Measurements from ENCODE around the gene ADAMTSL5. TPM values are rescaled to one million over a fixed set of nuclear protein-coding genes. Genes with fewer than 3 reads are reported as not detected.
"Not testable (repeated sequence)": the region's sequence is repeated elsewhere in the genome, so short reads cannot be mapped to it uniquely, and the experiment has no call there.

ADAMTSL5 gene
- total RNA-seq, 4 donors from 2014 or later: 2.6 to 3.7 (median 2.7) TPM; not detected in 1

DNA sequence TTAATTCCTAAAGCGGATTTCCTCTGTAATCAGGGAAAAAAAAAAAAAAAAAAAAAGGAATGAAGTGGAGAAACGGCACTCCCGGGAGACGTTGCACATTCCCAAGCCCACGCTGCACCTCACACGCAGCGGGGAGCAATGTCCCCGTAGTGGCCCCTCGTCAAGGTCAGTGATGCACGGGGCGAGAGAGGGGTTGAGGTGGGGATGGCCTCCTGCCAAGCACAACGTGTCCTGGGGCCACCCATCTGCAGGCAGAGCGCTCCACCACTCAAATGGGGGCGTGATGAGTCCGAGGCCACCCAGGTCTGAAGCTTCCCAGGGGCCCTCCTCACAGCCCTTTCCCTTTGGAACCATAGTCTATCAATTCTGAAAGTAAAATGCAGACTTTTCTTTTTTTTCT, 26.2 kb upstream of the ADAMTSL5 start:
- WGBS, 2 donors (ENCODE audit: low coverage in 1 of 2): 33 to 40% methylated on average over 1 to 15 of the region's 15 CpGs
- Histone ChIP-seq H3K4me1 (peaks cover 0 to 3% (median 1%) of the 10 kb centered on the region in 4 donors), H3K9me3 (no peaks in the 10 kb centered on the region), H3K36me3 (no peaks in the 10 kb centered on the region), H3K27ac (no peak overlapping the region), H3K4me3 (no peak overlapping the region), H3K27me3 (peaks cover 5% of the 10 kb centered on the region)
- in situ Hi-C loops (cut with MboI; ENCODE audit: low pct_ligation_motif_present in 1 of 4, low pct_unique_long_range_greater_than_20kb in 1 of 4, low sequenced_read_pairs in 3 of 4): loop anchor here (25.0 kb wide), 3 partner anchors 148 to 273 kb away; partner anchors contain the start of gene ATP8B3 (in 1 of the 4)
- DNase-seq: no peak
- intact Hi-C loops (cut with DNase I; ENCODE audit: low total_unique reads): no loop called here
- TF ChIP-seq EP300 (IDR thresholded peaks at IDR 0.05; ENCODE audit: low read depth): no peak
- TF ChIP-seq POLR2A (IDR thresholded peaks at IDR 0.05): no peak
- TF ChIP-seq POLR2AphosphoS5 (IDR thresholded peaks at IDR 0.05): no peak
- TF ChIP-seq, protein P1, sequence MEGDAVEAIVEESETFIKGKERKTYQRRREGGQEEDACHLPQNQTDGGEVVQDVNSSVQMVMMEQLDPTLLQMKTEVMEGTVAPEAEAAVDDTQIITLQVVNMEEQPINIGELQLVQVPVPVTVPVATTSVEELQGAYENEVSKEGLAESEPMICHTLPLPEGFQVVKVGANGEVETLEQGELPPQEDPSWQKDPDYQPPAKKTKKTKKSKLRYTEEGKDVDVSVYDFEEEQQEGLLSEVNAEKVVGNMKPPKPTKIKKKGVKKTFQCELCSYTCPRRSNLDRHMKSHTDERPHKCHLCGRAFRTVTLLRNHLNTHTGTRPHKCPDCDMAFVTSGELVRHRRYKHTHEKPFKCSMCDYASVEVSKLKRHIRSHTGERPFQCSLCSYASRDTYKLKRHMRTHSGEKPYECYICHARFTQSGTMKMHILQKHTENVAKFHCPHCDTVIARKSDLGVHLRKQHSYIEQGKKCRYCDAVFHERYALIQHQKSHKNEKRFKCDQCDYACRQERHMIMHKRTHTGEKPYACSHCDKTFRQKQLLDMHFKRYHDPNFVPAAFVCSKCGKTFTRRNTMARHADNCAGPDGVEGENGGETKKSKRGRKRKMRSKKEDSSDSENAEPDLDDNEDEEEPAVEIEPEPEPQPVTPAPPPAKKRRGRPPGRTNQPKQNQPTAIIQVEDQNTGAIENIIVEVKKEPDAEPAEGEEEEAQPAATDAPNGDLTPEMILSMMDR (IDR thresholded peaks at IDR 0.05): no peak

DNA sequence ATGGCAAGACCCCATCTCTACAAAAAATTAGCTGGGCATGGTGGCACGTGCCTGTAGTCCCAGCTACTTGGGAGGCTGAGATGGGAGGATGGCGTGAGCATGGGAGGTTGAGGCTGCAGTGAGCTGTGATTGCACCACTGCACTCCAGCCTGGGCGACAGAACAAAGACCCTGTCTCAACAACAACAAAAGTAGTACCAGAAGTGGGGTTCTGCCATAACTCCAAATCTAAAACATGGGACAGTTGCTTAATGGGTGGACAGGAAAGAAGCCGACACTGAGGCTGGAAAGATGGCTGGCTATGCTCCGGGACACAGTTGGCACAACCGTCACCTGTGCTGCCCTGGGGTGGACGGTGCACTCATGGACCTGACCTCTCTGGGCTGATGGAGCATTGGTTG, 22.9 kb upstream of the ADAMTSL5 start:
- 94 to 100% methylated on average over 1 to 7 of the region's 7 CpGs for WGBS, 2 donors (ENCODE audit: low coverage in 1 of 2)
- H3K36me3 ChIP-seq; DNase-seq; H3K4me1 ChIP-seq; H3K4me3 ChIP-seq; H3K27ac ChIP-seq; intact Hi-C loops (cut with DNase I; ENCODE audit: low total_unique reads); H3K9me3 ChIP-seq: not testable (repeated sequence)
- in situ Hi-C loops (cut with MboI; ENCODE audit: low pct_ligation_motif_present in 1 of 4, low pct_unique_long_range_greater_than_20kb in 1 of 4, low sequenced_read_pairs in 3 of 4): loop anchor here (25.0 kb wide), 3 partner anchors 152 to 277 kb away; partner anchors contain the start of gene ATP8B3 (in 1 of the 4)
- peaks cover 12% of the 10 kb centered on the region for H3K27me3 ChIP-seq

DNA sequence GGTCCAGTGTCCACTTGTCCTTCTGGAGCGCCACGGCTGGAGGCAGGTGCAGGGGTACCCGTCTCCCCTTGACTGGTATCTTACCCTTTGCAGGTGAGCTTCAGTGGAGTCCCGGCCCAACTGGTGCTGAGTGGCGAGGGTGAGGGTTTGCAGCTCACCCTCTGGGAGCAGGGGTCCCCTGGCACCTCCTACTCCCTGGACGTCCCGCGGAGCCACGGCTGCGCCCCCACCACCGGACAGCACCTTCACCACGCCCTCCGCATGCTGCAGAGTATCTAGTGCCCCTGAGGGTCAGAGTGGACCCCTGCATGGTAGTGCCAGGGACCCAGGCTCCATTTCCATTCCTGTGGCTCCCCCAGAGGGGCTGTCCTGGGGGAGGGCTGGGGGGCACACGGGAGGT, 22.2 kb upstream of the ADAMTSL5 start:
- WGBS, 2 donors (ENCODE audit: low coverage in 1 of 2): 91% methylated on average over 11 of the region's 14 CpGs; no CpG with 5 or more reads in 1 of the 2 donors
- in situ Hi-C loops (cut with MboI; ENCODE audit: low pct_ligation_motif_present in 1 of 4, low pct_unique_long_range_greater_than_20kb in 1 of 4, low sequenced_read_pairs in 3 of 4): loop anchor here (25.0 kb wide), 3 partner anchors 152 to 277 kb away; partner anchors contain the start of gene ATP8B3 (in 1 of the 4)
- no peak for DNase-seq
- Histone ChIP-seq H3K9me3 (no peaks in the 10 kb centered on the region), H3K27me3 (peaks cover 12% of the 10 kb centered on the region), H3K27ac (no peak overlapping the region), H3K36me3 (no peaks in the 10 kb centered on the region), H3K4me3 (no peak overlapping the region), H3K4me1 (peaks cover 0 to 3% (median 0%) of the 10 kb centered on the region in 4 donors)
- TF ChIP-seq, protein P1 (IDR thresholded peaks at IDR 0.05): no peak
- TF ChIP-seq POLR2A (IDR thresholded peaks at IDR 0.05) (no peak), EP300 (IDR thresholded peaks at IDR 0.05; ENCODE audit: low read depth) (no peak), POLR2AphosphoS5 (IDR thresholded peaks at IDR 0.05) (no peak)
- intact Hi-C loops (cut with DNase I; ENCODE audit: low total_unique reads): no loop called here

DNA sequence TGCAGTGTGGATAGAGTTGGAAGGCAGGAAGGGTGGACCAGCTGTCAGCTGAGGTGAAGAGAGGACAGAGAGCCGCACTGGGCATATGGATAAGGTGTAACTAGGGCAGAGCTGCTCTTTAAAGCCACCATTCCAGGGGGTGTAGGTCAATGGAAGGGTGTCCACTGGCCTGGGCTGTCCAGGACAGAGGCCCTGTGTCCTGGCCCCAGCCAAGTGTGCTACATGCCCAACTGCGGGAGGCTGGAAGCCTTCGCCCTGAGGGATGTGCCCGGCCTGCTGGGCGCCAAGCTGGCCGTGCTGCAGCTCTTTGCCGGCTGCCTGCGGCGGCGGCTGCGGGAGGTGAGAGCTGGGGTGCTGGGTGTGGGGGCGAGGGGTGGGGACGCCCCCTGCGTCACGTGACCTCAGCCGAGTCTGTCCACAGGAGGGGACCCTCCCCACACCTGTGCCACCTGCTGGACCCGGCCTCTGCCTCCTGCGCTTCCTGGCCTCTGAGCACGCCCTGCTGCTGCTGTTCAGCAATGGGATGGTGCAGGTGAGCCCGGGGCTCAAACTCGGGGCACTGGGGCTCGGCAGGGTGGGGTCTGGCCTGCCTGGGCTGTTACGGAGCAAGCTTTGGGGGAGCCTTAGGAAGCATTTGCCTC, 20.8 kb upstream of the ADAMTSL5 start:
- intact Hi-C loops (cut with DNase I; ENCODE audit: low total_unique reads): no loop called here
- in situ Hi-C loops (cut with MboI; ENCODE audit: low pct_ligation_motif_present in 1 of 4, low pct_unique_long_range_greater_than_20kb in 1 of 4, low sequenced_read_pairs in 3 of 4): loop anchor here (25.0 kb wide), 3 partner anchors 154 to 279 kb away; partner anchors contain the start of gene ATP8B3 (in 1 of the 4)
- DNase-seq: no peak
- TF ChIP-seq, protein P1 (IDR thresholded peaks at IDR 0.05): no peak
- no peak for TF ChIP-seq EP300 (IDR thresholded peaks at IDR 0.05; ENCODE audit: low read depth)
- TF ChIP-seq POLR2AphosphoS5 (IDR thresholded peaks at IDR 0.05): no peak
- no peak for TF ChIP-seq POLR2A (IDR thresholded peaks at IDR 0.05)
- Histone ChIP-seq H3K27ac (no peak overlapping the region), H3K4me3 (no peak overlapping the region), H3K4me1 (no peaks in the 10 kb centered on the region), H3K27me3 (peaks cover 12% of the 10 kb centered on the region), H3K36me3 (no peaks in the 10 kb centered on the region), H3K9me3 (no peaks in the 10 kb centered on the region)
- 68 to 100% methylated on average over 1 to 18 of the region's 23 CpGs for WGBS, 2 donors (ENCODE audit: low coverage in 1 of 2)

Measured in transverse colon (tissue), 4 donors.